Omental fat pad (tissue), 4 donors: ENCODE measurements around the gene THNSL1. TPM values are rescaled to one million over a fixed set of nuclear protein-coding genes. Genes with fewer than 3 reads are reported as not detected.
"Not testable (repeated sequence)": the region's sequence is repeated elsewhere in the genome, so short reads cannot be mapped to it uniquely, and the experiment has no call there.

Experiments
- ATAC-seq: fragments of 150-250 bp; one replicate; pipeline ENCODE4 v1.9.1; 2016; ENCODE audit warnings: mild to moderate bottlenecking, moderate library complexity; ENCODE audit not compliant: low FRiP score
- DNase-seq: peaks from one replicate; pipeline ENCODE4 v3.0.0-alpha.2; 2019; ENCODE audit warnings: low spot score
- CTCF ChIP-seq, 3 donors: fragments of 450-650 bp; IDR thresholded peaks; one replicate each; pipeline ENCODE4 v1.5.1; 2016 to 2017; ENCODE audit warnings: antibody characterized with exemption in 3 of 3, mild to moderate bottlenecking in 3 of 3, moderate library complexity in 2 of 3
- total RNA-seq, 4 donors: library from RNA; depleted of rRNA; stranded (reverse); fragments of >200 nt; gene quantifications; one replicate each; pipeline ENCODE4 v1.1.0, GENCODE V29; 2016

Gene THNSL1
- total RNA-seq, 4 donors from 2014 or later: 0.88 to 2.2 (median 1.4) TPM

- TF ChIP-seq CTCF (IDR thresholded peaks at IDR 0.05): no peak
- no peak for DNase-seq
- ATAC-seq: no peak
These were observed 18.4 kb upstream of the THNSL1 start for GRCh38 chr10:24998044-24998443.

DNA sequence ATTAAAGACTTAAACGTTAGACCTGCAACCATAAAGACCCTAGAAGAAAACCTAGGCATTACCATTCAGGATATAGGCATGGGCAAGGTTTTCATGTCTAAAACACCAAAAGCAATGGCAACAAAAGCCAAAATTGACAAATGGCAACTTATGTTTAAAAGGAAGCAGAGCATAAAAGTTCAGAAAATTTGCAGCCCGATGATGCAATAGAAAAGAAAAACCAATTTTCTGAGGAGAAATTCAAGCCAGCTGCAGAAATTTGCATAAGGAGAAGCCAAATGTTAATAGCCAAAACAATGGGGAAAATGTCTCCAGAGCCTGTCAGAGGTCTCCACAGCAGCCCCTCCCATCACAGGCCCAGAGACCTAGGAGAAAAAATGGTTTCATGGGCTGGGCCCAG, 4.8 kb upstream of the THNSL1 start:
- ATAC-seq, DNase-seq: not testable (repeated sequence)

DNA sequence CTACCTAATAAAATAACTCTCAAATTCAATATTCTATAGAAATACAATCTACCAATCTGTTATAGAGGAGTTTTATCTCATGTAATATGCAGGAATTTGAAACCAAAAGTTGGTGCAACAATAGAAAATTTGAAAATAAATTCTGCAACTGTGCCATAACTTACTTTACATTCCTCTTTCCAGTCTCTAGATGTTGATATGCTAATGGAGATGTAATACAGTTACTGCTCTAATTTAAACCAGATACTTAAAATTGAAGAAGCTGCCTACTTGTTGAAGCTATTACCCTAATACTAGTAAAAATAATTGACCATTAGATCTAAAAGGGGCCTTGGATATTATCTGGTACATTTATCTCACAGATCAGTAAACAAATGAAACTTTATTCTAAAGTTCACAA, 1.8 kb upstream of the THNSL1 start:
- TF ChIP-seq CTCF (IDR thresholded peaks at IDR 0.05): no peak
- no peak for ATAC-seq

GRCh38 chr10:25015828-25016375, 510 bp upstream of the THNSL1 start, which contains the start of gene ENKUR:
Gene ENKUR, minus strand, starts transcription at chr10:25016158. Its CDS starts 222 bp downstream, at chr10:25015936.
- DNase-seq (peak; percentile 100), ATAC-seq (peak; percentile 71)
- TF ChIP-seq CTCF (IDR thresholded peaks at IDR 0.05): no peak

More for the DNA sequence above, 1.8 kb upstream of the THNSL1 start:
- DNase-seq: no peak

- TF ChIP-seq CTCF (IDR thresholded peaks at IDR 0.05): no peak
- DNase-seq: no peak
- ATAC-seq: no peak
These were observed 760 bp downstream of the THNSL1 start for GRCh38 chr10:25017154-25017590.

DNA sequence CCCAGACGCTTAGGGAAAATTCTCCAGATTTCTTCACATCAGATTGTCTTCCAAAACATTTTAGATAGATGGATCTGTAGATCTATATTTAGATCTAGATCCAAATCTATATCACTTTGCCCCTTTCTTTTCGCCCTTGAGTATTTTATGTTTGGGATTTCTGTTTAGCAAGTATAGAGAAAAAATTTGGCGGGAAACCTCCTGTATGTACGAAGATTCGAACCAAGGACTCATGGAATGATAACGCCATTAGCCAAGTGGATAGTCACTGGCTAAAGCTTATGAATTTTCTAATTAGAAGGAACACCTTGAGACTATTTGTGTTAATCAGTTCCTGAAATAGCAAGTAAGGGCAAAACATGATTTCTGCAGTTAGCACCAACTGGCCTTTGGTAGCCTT, 1.2 kb downstream of the THNSL1 start:
- ATAC-seq: no peak
- TF ChIP-seq CTCF (IDR thresholded peaks at IDR 0.05): no peak

DNA sequence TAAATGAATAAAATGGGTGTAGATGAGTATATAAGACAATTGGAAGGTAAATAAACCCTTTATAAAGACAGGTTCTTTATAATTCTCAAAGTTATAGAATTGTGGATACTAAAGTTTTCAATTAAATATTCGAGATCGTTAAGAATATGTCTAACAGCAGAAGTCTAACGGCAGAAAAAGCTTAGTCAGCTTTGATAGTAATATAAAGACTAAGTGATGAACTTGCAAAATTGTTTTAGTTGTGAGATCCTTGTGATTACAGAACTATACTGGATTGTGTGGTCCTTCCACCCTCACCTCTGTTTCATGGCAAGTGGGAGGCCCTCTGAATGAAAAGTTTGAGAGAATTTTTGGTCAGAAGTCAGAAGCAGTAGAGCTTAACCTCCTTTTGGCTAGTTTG, 2.3 kb downstream of the THNSL1 start:
- DNase-seq (no peak), ATAC-seq (no peak)
- TF ChIP-seq CTCF (IDR thresholded peaks at IDR 0.05): no peak

More for the DNA sequence above, 1.2 kb downstream of the THNSL1 start:
- DNase-seq: no peak
